T-helper 1 cell treated with Interleukin-12 subunit alpha and Interleukin-12 subunit beta and Interleukin-4 antibody, amounts not matched to agents 30 μg/mL and 1 μg/mL, for 36 hours (primary cell): ENCODE data around the gene DENND1A.

Source experiments
- H3K27ac Mint-ChIP-seq: one replicate; pipeline ENCODE4 v1.8.0; 2021; ENCODE audit warnings: mild to moderate bottlenecking, mixed read lengths
- H3K27me3 Mint-ChIP-seq: one replicate; pipeline ENCODE4 v1.8.0; 2021; ENCODE audit warnings: low read depth, mixed read lengths
- H3K36me3 Mint-ChIP-seq: one replicate; pipeline ENCODE4 v1.8.0; 2021; ENCODE audit warnings: low read depth, mixed read lengths
- H3K4me1 Mint-ChIP-seq: one replicate; pipeline ENCODE4 v1.8.0; 2021; ENCODE audit warnings: low read depth, mixed read lengths
- H3K4me3 Mint-ChIP-seq: one replicate; pipeline ENCODE4 v1.8.0; 2021; ENCODE audit warnings: mild to moderate bottlenecking, moderate library complexity, mixed read lengths
- H3K9me3 Mint-ChIP-seq: one replicate; pipeline ENCODE4 v1.8.0; 2021; ENCODE audit warnings: mixed read lengths

Gene DENND1A

DNA sequence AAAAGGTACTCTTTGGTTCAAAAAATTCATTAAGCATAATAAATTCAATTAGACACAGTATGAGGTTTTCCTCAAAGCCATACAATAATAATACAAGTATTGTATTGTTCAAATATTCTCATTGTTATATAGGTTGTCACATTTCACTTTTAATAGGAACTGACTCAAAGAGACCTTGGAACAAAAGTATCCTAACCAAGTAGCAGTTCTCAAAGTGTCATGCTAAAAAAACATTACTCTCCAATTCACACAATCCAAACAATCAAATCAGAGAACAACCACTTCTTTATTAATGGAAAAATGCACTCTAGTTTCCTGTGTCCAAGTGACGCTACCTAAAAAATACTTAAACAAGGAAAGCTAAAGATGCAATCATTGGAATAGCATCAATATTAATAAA lies 115.4 kb downstream of the DENND1A start:
- Mint-ChIP-seq H3K4me1 (no peaks in the 10 kb centered on the region), H3K27me3 (no peaks in the 10 kb centered on the region), H3K27ac (no peak overlapping the region), H3K36me3 (no peaks in the 10 kb centered on the region), H3K9me3 (no peaks in the 10 kb centered on the region), H3K4me3 (no peak overlapping the region)

GRCh38 chr9:123812984-123813383 lies 116.9 kb downstream of the DENND1A start:
- no peak overlapping the region for H3K4me3 Mint-ChIP-seq
- H3K4me1 Mint-ChIP-seq: no peaks in the 10 kb centered on the region
- no peak overlapping the region for H3K27ac Mint-ChIP-seq
- H3K36me3 Mint-ChIP-seq: no peaks in the 10 kb centered on the region
- no peaks in the 10 kb centered on the region for H3K9me3 Mint-ChIP-seq
- H3K27me3 Mint-ChIP-seq: no peaks in the 10 kb centered on the region

DNA sequence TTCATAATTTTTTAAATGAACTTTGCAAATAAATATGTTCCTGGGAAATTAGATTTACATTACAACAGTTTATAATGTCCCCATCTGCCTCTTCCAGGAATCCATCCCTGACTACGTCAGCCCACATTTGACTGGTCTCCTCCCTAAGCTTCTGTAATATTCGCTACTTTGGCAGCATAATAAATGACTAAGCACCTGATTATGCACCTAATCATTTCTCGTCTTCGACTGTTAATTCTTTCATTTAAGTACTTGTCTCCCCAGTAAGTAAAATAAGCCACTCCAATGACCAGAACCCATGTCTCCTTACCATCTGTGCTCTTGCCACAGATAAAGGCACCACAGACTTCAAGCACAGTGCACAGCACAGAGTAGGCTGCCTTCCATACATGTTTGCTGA lies 122.7 kb downstream of the DENND1A start:
- Mint-ChIP-seq H3K4me1 (no peaks in the 10 kb centered on the region), H3K27ac (no peak overlapping the region), H3K36me3 (no peaks in the 10 kb centered on the region), H3K4me3 (no peak overlapping the region), H3K9me3 (no peaks in the 10 kb centered on the region), H3K27me3 (no peaks in the 10 kb centered on the region)

- Mint-ChIP-seq H3K36me3 (no peaks in the 10 kb centered on the region), H3K4me1 (no peaks in the 10 kb centered on the region), H3K9me3 (no peaks in the 10 kb centered on the region), H3K27ac (no peak overlapping the region), H3K27me3 (no peaks in the 10 kb centered on the region), H3K4me3 (no peak overlapping the region)
These were observed 123.1 kb downstream of the DENND1A start for GRCh38 chr9:123806829-123807228.

DNA sequence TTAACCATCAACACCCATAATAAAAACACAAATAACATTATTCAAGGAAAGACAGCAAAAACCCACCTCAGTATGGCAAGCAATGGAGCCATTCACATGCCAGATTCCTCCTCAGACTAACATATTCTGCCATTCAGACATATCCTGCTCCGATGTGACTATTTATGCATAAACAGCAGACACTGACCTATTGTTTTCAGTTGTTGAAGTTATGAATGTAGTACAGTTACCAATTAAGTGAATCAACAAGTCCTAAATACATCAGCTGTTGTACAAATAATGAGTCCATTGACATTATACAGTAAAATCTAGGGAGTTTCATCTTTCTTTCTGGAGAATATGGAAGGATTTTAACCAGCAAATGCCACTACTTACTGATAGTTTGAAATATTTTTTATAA lies 131.7 kb downstream of the DENND1A start:
- Mint-ChIP-seq H3K27ac (no peak overlapping the region), H3K36me3 (no peaks in the 10 kb centered on the region), H3K4me1 (peaks cover 4% of the 10 kb centered on the region), H3K27me3 (no peaks in the 10 kb centered on the region), H3K4me3 (no peak overlapping the region), H3K9me3 (no peaks in the 10 kb centered on the region)

DNA sequence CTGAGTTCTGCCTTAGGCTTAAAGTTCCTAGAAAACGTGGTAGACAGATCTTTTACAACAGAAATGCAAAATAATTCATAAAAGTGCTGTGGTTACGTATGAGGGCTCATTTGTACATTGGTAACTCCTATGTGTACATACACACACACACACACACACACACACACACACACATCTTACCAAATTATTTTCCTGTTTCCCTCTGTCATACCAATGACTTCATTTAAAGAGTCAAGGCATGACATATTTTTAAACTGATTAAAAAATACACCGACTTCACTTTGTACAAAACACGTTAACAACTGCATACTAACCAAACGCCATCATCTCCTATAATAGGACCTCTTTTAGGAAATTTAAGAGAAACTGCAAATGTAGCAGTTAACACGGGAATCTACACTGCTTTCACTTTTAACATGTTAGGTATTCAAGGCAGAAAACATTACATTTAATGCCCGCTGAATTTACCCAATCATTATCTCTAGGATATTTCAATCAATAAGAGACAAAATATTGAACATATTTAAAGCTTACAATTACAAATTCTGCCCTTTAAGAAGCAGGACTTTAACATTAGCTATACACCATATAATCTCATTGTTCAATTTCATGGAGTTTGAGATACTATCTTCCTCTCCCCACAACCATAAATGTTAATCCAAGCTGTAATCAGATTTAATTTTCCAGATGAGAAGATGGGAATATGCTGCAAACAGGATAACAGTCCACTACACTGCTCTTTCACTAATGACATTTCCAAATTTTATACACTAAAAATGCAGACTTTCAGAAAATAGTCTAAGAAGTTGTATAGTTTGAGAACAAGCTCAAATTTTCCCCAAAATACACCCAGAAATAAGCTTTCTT lies 133.1 kb downstream of the DENND1A start:
- Mint-ChIP-seq H3K4me3 (no peak overlapping the region), H3K36me3 (no peaks in the 10 kb centered on the region), H3K4me1 (peaks cover 4% of the 10 kb centered on the region), H3K9me3 (no peaks in the 10 kb centered on the region), H3K27me3 (no peaks in the 10 kb centered on the region), H3K27ac (no peak overlapping the region)

DNA sequence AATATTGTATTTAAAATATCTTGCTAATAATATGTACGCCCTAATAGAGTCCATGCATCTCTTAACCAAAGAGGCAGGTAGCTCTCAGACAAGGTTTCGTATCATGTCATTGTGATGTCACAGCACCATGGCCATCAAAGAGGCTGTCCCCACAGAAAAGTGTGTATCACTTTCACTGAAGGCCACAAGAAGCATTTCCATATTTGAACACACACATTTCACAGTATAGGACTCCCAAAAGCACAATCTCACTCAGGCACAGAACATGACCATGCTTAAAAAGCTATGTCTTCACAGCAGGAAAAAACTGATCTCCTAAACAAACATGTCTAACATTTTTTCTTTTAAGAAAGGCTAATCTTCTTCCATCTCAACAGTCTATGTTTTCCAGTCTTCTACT lies 133.8 kb downstream of the DENND1A start:
- Mint-ChIP-seq H3K4me3 (no peak overlapping the region), H3K27me3 (no peaks in the 10 kb centered on the region), H3K4me1 (peaks cover 4% of the 10 kb centered on the region), H3K36me3 (no peaks in the 10 kb centered on the region), H3K9me3 (no peaks in the 10 kb centered on the region), H3K27ac (no peak overlapping the region)

DNA sequence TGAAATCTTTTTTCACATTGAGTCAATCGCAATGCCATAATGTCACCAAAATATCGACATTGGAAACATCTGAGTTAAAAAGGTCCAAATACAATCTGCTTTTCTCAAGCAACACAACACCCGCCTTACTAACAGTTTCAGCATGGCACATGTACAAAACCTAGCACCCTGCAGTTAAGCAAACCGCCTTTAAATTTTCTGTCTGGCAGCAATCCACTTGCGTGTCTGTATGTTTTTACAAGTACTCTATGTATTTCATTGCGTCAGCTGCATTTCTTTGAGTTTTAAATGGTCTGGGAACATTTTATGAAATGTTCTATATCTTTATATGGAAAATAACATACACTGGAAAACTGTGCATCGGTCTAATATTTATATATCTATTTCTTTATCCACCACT lies 134.6 kb downstream of the DENND1A start:
- Mint-ChIP-seq H3K4me3 (no peak overlapping the region), H3K36me3 (no peaks in the 10 kb centered on the region), H3K9me3 (no peaks in the 10 kb centered on the region), H3K27ac (no peak overlapping the region), H3K27me3 (no peaks in the 10 kb centered on the region), H3K4me1 (peaks cover 4% of the 10 kb centered on the region)

- H3K9me3 Mint-ChIP-seq: no peaks in the 10 kb centered on the region
- H3K36me3 Mint-ChIP-seq: no peaks in the 10 kb centered on the region
- no peak overlapping the region for H3K4me3 Mint-ChIP-seq
- H3K27ac Mint-ChIP-seq: no peak overlapping the region
- H3K27me3 Mint-ChIP-seq: no peaks in the 10 kb centered on the region
- peaks cover 4% of the 10 kb centered on the region for H3K4me1 Mint-ChIP-seq
These were observed 137.4 kb downstream of the DENND1A start for GRCh38 chr9:123792501-123792900.

GRCh38 chr9:123789554-123790292 lies 140.2 kb downstream of the DENND1A start:
- H3K9me3 Mint-ChIP-seq: no peaks in the 10 kb centered on the region
- no peak overlapping the region for H3K27ac Mint-ChIP-seq
- no peaks in the 10 kb centered on the region for H3K4me1 Mint-ChIP-seq
- no peaks in the 10 kb centered on the region for H3K36me3 Mint-ChIP-seq
- H3K27me3 Mint-ChIP-seq: no peaks in the 10 kb centered on the region
- H3K4me3 Mint-ChIP-seq: no peak overlapping the region

GRCh38 chr9:123787416-123787815 lies 142.5 kb downstream of the DENND1A start:
- no peak overlapping the region for H3K4me3 Mint-ChIP-seq
- H3K27me3 Mint-ChIP-seq: no peaks in the 10 kb centered on the region
- H3K27ac Mint-ChIP-seq: no peak overlapping the region
- H3K4me1 Mint-ChIP-seq: no peaks in the 10 kb centered on the region
- H3K36me3 Mint-ChIP-seq: no peaks in the 10 kb centered on the region
- H3K9me3 Mint-ChIP-seq: no peaks in the 10 kb centered on the region

DNA sequence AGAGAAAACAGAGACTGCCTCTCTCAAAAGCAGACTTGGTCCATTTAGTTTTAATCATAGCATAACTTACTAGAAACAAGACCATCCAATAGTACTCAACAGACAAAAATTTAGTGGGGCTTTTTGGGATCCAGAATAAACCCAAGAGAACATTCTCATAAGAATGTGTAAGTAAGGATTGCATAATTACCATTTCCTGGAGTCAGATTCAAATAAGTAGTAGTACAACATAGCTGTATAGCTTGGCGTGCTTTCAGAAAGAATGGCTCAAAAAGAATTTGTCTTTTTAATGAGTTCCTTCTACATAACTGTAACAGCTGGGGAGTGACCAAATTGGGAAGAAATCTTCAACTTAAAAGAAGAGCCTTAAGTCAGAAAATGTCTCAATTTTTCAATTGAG lies 145.4 kb downstream of the DENND1A start:
- Mint-ChIP-seq H3K27ac (no peak overlapping the region), H3K27me3 (no peaks in the 10 kb centered on the region), H3K9me3 (no peaks in the 10 kb centered on the region), H3K4me3 (no peak overlapping the region), H3K4me1 (no peaks in the 10 kb centered on the region), H3K36me3 (no peaks in the 10 kb centered on the region)

GRCh38 chr9:123778232-123778902 lies 151.6 kb downstream of the DENND1A start:
- Mint-ChIP-seq H3K36me3 (no peaks in the 10 kb centered on the region), H3K4me3 (no peak overlapping the region), H3K9me3 (no peaks in the 10 kb centered on the region), H3K27ac (no peak overlapping the region), H3K27me3 (no peaks in the 10 kb centered on the region), H3K4me1 (peaks cover 5% of the 10 kb centered on the region)

DNA sequence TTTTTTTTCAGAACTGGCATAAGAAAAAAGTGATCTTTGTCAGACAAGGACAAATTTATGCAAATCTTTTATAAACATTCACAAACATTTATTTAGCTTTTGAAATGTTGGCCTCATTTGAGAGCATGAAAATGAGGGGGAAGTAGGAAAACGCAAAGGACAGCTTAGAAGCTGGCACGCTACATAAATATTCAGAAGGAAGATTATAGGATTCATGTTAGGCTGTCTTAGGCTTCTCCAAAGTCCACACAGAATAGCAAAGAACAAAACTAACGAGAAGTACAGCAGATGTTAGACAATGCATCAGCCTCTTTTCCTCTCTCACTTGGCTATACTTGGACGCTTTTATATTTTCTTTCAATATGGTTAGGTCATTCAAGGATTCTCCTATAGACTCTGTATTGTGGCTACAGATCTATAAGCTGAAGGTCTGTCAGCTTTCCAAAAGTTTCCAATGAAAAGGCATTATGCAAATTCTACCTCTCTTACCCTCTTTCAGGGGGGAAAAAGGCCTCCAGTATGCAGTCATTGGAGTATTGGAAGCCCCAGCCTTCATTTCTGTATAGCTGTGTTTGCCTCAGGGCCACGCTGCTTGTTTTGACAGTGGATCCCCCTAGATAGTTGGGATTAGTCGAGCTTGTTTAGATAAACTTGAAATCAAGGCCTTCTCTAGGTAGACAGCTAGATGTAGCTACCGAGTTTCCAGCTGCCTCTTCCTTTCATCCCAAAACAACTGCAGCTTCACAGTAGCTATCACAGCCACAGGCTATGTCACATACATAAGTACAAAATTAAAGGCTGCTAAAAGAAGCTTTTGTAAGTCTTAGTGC lies 153.0 kb downstream of the DENND1A start:
- H3K36me3 Mint-ChIP-seq: no peaks in the 10 kb centered on the region
- H3K4me3 Mint-ChIP-seq: no peak overlapping the region
- H3K4me1 Mint-ChIP-seq: peaks cover 5% of the 10 kb centered on the region
- no peak overlapping the region for H3K27ac Mint-ChIP-seq
- H3K9me3 Mint-ChIP-seq: no peaks in the 10 kb centered on the region
- no peaks in the 10 kb centered on the region for H3K27me3 Mint-ChIP-seq
